HepG2 (cell line): ENCODE data around the gene GHRH. TPM values are rescaled to one million over a fixed set of nuclear protein-coding genes. Genes with fewer than 3 reads are reported as not detected.

ENCODE experiments used
- ATAC-seq: fragments of 200-7000 bp; cut with Tn5 transposase; 3 replicates; pipeline ENCODE4 v1.9.1; 2020; ENCODE audit warnings: mild to moderate bottlenecking, moderate library complexity
- BruUV-seq: library from RNA; stranded (reverse); fragments of 400-500 nt; replicated peaks from 2 replicates; lab custom pipeline; 2021; lab: Mats Ljungman, UMichigan
- CTCF ChIA-PET: fragments of 300-600 bp; formaldehyde crosslinking; extraction: SDS; loops from one replicate; lab custom pipeline; 2021; ENCODE audit warnings: low total read pairs, inconsistent platforms, low intra/inter-chr PET ratio; lab: Yijun Ruan, JAX
- POLR2A ChIA-PET: fragments of 350-600 bp; sonication (Branson Sonifier 250); formaldehyde crosslinking; loops from one replicate; lab custom pipeline; 2020; ENCODE audit warnings: antibody characterized with exemption, inconsistent platforms; lab: Yijun Ruan, JAX
- DNase-seq: peaks from one replicate; pipeline ENCODE4 v3.0.0-alpha.2; 2015; ENCODE audit warnings: low spot score
- FAIRE-seq: peaks from 3 replicates; lab custom pipeline; 2011; peaks lifted over from hg19 to GRCh38; lab: Jason Lieb, UNC
- H2AFZ ChIP-seq: one replicate; pipeline ENCODE4 v1.6.1; 2011; ENCODE audit warnings: low read length, inconsistent platforms
- H3K27ac ChIP-seq: fragments of 300-600 bp; 3 replicates; pipeline ENCODE4 v1.8.0; 2011; ENCODE audit warnings: mixed run types, mild to moderate bottlenecking, mixed read lengths, low read length, inconsistent platforms; ENCODE audit not compliant: insufficient read depth; ENCODE audit errors: extremely low read length
- H3K27me3 ChIP-seq, 2 experiments: fragments of 200-600 bp in 1 of 2; 2 replicates in 1 of 2; 3 replicates in 1 of 2; pipeline versions ENCODE4 v1.6.0 to v1.8.0; 2011; ENCODE audit warnings: low read length in 2 of 2, mild to moderate bottlenecking in 2 of 2, moderate library complexity in 2 of 2, inconsistent platforms in 1 of 2; ENCODE audit not compliant: insufficient read depth in 2 of 2, control insufficient read depth in 1 of 2
- H3K36me3 ChIP-seq, 2 experiments: fragments of 200-600 bp in 1 of 2; replicated peaks in 1 of 2; 2 replicates in 1 of 2; 3 replicates in 1 of 2; pipeline versions ENCODE4 v1.5.1 to v1.8.0; 2011; ENCODE audit warnings: low read length in 2 of 2, inconsistent platforms in 1 of 2; ENCODE audit not compliant: insufficient read depth in 2 of 2, control insufficient read depth in 1 of 2
- H3K4me1 ChIP-seq: 2 replicates; pipeline ENCODE4 v1.5.1; 2012; ENCODE audit warnings: low read length, inconsistent platforms; ENCODE audit not compliant: insufficient read depth
- H3K4me2 ChIP-seq: 2 replicates; pipeline ENCODE4 v1.6.0; 2011; ENCODE audit warnings: low read depth, low read length, inconsistent platforms
- H3K4me3 ChIP-seq, 3 experiments: fragments of 200-600 bp in 1 of 3; sonication (generic), shearing (Covaris generic) in 1 of 3; replicated peaks in 1 of 3; 2 replicates each; pipeline ENCODE4 v1.5.1; 2011 to 2016; ENCODE audit warnings: low read length in 3 of 3, inconsistent platforms in 2 of 3, low read depth in 2 of 3, mild to moderate bottlenecking in 2 of 3, control low read depth in 1 of 3, mixed read lengths in 1 of 3; ENCODE audit not compliant: insufficient read depth in 1 of 3
- H3K79me2 ChIP-seq: one replicate; pipeline ENCODE4 v1.6.1; 2011; ENCODE audit warnings: low read length, inconsistent platforms; ENCODE audit not compliant: insufficient read depth
- H3K9ac ChIP-seq: 2 replicates; pipeline ENCODE4 v1.6.0; 2011; ENCODE audit warnings: mild to moderate bottlenecking, low read depth, low read length, inconsistent platforms; ENCODE audit not compliant: insufficient read depth
- H3K9me3 ChIP-seq: 2 replicates; pipeline ENCODE4 v1.5.1; 2012; ENCODE audit warnings: mild to moderate bottlenecking, low read length
- H4K20me1 ChIP-seq: 2 replicates; pipeline ENCODE4 v1.6.0; 2011; ENCODE audit warnings: inconsistent platforms, mild to moderate bottlenecking, low read length, moderate library complexity; ENCODE audit not compliant: insufficient read depth
- BRD4 ChIP-seq: sonication (generic); formaldehyde crosslinking; IDR thresholded peaks from 2 replicates; pipeline ENCODE4 v1.4.0; 2020; ENCODE audit warnings: missing genetic modification reagents
- CREB3 ChIP-seq: sonication (generic); formaldehyde crosslinking; IDR thresholded peaks from 2 replicates; pipeline ENCODE4 v1.5.0; 2020; ENCODE audit warnings: missing genetic modification reagents
- FOXA1 ChIP-seq, 2 experiments: fragments of 450-650 bp in 1 of 2; sonication (generic) in 1 of 2; formaldehyde crosslinking in 1 of 2; IDR thresholded peaks; 2 replicates each; pipeline versions ENCODE4 v1.4.0 to v1.6.1; 2016 to 2020; ENCODE audit warnings: missing genetic modification reagents in 1 of 2
- HOXA7 ChIP-seq: sonication (generic); formaldehyde crosslinking; IDR thresholded peaks from 2 replicates; pipeline ENCODE4 v1.8.1; 2022; ENCODE audit warnings: mild to moderate bottlenecking, missing genetic modification reagents, moderate library complexity
- LCORL ChIP-seq, 2 experiments: fragments of 450-650 bp in 1 of 2; sonication (generic) in 1 of 2; formaldehyde crosslinking in 1 of 2; IDR thresholded peaks; 2 replicates each; pipeline versions ENCODE4 v1.5.0 to v1.6.1; 2017 to 2020; ENCODE audit warnings: antibody characterized with exemption in 1 of 2, missing genetic modification reagents in 1 of 2
- MBNL3 ChIP-seq: fragments of 250-450 bp; sonication (Bioruptor Pico); conservative IDR thresholded peaks from 2 replicates; pipeline ENCODE4 v1.8.0; 2022; ENCODE audit warnings: mild to moderate bottlenecking, inconsistent platforms
- MTA1 ChIP-seq: sonication (generic); formaldehyde crosslinking; IDR thresholded peaks from 2 replicates; pipeline ENCODE4 v1.4.0; 2020; ENCODE audit warnings: missing genetic modification reagents, mild to moderate bottlenecking, borderline replicate concordance
- ONECUT2 ChIP-seq: sonication (generic); formaldehyde crosslinking; IDR thresholded peaks from 2 replicates; pipeline ENCODE4 v1.4.0; 2020; ENCODE audit warnings: missing genetic modification reagents
- SATB2 ChIP-seq: sonication (generic); formaldehyde crosslinking; IDR thresholded peaks from 2 replicates; pipeline ENCODE4 v1.5.0; 2020; ENCODE audit warnings: missing genetic modification reagents
- SMARCC2 ChIP-seq: fragments of 450-650 bp; IDR thresholded peaks from 2 replicates; pipeline ENCODE4 v1.6.1; 2017; ENCODE audit warnings: antibody characterized with exemption, mild to moderate bottlenecking
- SNAI1 ChIP-seq: sonication (generic); formaldehyde crosslinking; IDR thresholded peaks from 2 replicates; pipeline ENCODE4 v1.5.0; 2020; ENCODE audit warnings: mild to moderate bottlenecking, missing genetic modification reagents, borderline replicate concordance
- TEAD3 ChIP-seq: optimal IDR thresholded peaks from 2 replicates; pipeline ENCODE3; 2016; ENCODE audit warnings: borderline replicate concordance
- ZNF326 ChIP-seq: sonication (generic); formaldehyde crosslinking; IDR thresholded peaks from 2 replicates; pipeline ENCODE4 v1.4.0; 2020; ENCODE audit warnings: missing genetic modification reagents, borderline replicate concordance
- ZNF562 ChIP-seq: sonication (generic); formaldehyde crosslinking; IDR thresholded peaks from 2 replicates; pipeline ENCODE4 v1.8.0; 2022; ENCODE audit warnings: missing genetic modification reagents, borderline replicate concordance
- ZNF567 ChIP-seq: sonication (generic); formaldehyde crosslinking; IDR thresholded peaks from 2 replicates; pipeline ENCODE4 v1.8.1; 2023; ENCODE audit warnings: mild to moderate bottlenecking, missing genetic modification reagents, borderline replicate concordance
- ZNF704 ChIP-seq: sonication (generic); formaldehyde crosslinking; IDR thresholded peaks from 2 replicates; pipeline ENCODE4 v1.8.1; 2023; ENCODE audit warnings: mild to moderate bottlenecking, inconsistent platforms, moderate library complexity, missing genetic modification reagents, borderline replicate concordance
- WGBS: methylation state at CpG from one replicate; pipeline ENCODE4 v1.1.6; 2017; ENCODE audit warnings: low lambda C conversion rate; 5-methylcytosine and 5-hydroxymethylcytosine counted together
- in situ Hi-C: cut with HindIII; loops from 2 replicates; pipeline ENCODE4 v1.10.0; 2017; ENCODE audit warnings: low pct_unique_long_range_greater_than_20kb; ENCODE audit not compliant: extremely low pct_ligation_motif_present
- intact Hi-C: fragments of 100-400 bp; cut with micrococcal nuclease; formaldehyde crosslinking; loops from one replicate; pipeline ENCODE4 v1.10.0; 2022; ENCODE audit not compliant: unreplicated experiment
- polyA plus RNA-seq, 8 experiments: library from polyadenylated mRNA; depleted of rRNA in 3 of 8; stranded (reverse) in 7 of 8; unstranded in 1 of 8; fragments of >200 nt; fragmentation: Illumina TruSeq in 4 of 8; extraction: Trizol in 4 of 8; gene quantifications; 2 replicates each; pipeline versions ENCODE4 v1.2.1 to v1.2.3, GENCODE V29; 2011 to 2016; ENCODE audit warnings: low read depth in 4 of 8, missing spikeins in 1 of 8, mixed read lengths in 1 of 8; ENCODE audit not compliant: insufficient read depth in 1 of 8
- total RNA-seq, 5 experiments: library from RNA; depleted of rRNA; stranded (reverse); fragments of >200 nt; fragmentation: Illumina TruSeq; extraction: Trizol; gene quantifications; 2 replicates each; pipeline ENCODE4 v1.2.3, GENCODE V29; 2016; ENCODE audit warnings: low read depth in 1 of 5

Gene GHRH
- total and polyA plus RNA-seq, 2 of the 13 experiments (the other 11 are each of a cell fraction or from before 2014, with no cell fraction given), result not detected

- Histone ChIP-seq H3K27me3 (no peaks in the 10 kb centered on the region), H3K4me2 (no peak overlapping the region), H3K9me3 (no peaks in the 10 kb centered on the region), H3K36me3 (peaks cover 81 to 98% of the 10 kb centered on the region in 2 experiments), H3K9ac (no peak overlapping the region), H4K20me1 (no peaks in the 10 kb centered on the region), H3K27ac (no peak overlapping the region), H2AFZ (no peak overlapping the region), H3K4me1 (no peaks in the 10 kb centered on the region), H3K4me3 (no peak overlapping the region), H3K79me2 (no peaks in the 10 kb centered on the region)
- ChIA-PET POLR2A (no interaction called here), CTCF (no interaction called here)
- no TSS peak for BruUV-seq
- WGBS, result 96% methylated on average over 5 of the region's 5 CpGs
- in situ Hi-C loops, result no loop called here
- ATAC-seq, result no peak
- FAIRE-seq, result no peak
- intact Hi-C loops, result no loop called here
- no peak for DNase-seq
- no peak for TF ChIP-seq SATB2 (CRISPR knock-in tag)
- no peak for TF ChIP-seq CREB3
- TF ChIP-seq ZNF326, result no peak
- TF ChIP-seq FOXA1 (IDR thresholded peaks at IDR 0.05), result no peak
- TF ChIP-seq FOXA1 (CRISPR knock-in tag; IDR thresholded peaks at IDR 0.05), result no peak
- no peak for TF ChIP-seq ONECUT2 (CRISPR knock-in tag)
- TF ChIP-seq ZNF562 (CRISPR knock-in tag), result no peak
Measured at GRCh38 chr20:37234254-37234581, 27.4 kb downstream of the GHRH start.

GRCh38 chr20:37233548-37234253, 27.9 kb downstream of the GHRH start:
- Histone ChIP-seq H3K27me3 (no peaks in the 10 kb centered on the region), H3K4me2 (no peak overlapping the region), H3K36me3 (peaks cover 79 to 98% of the 10 kb centered on the region in 2 experiments), H3K9me3 (no peaks in the 10 kb centered on the region), H3K79me2 (no peaks in the 10 kb centered on the region), H3K9ac (no peak overlapping the region), H3K4me1 (no peaks in the 10 kb centered on the region), H3K27ac (no peak overlapping the region), H2AFZ (no peak overlapping the region), H4K20me1 (no peaks in the 10 kb centered on the region), H3K4me3 (no peak overlapping the region)
- DNase-seq (no peak), FAIRE-seq (no peak), ATAC-seq (no peak)
- in situ Hi-C loops (no loop called here), intact Hi-C loops (no loop called here)
- CTCF ChIA-PET, result no interaction called here
- BruUV-seq, result no TSS peak
- 96% methylated on average over 10 of the region's 10 CpGs for WGBS
- POLR2A ChIA-PET, result no interaction called here
- no peak for TF ChIP-seq MTA1 (CRISPR knock-in tag)
- no peak for TF ChIP-seq MBNL3
- TF ChIP-seq TEAD3 (CRISPR knock-in tag), result no peak
- TF ChIP-seq ZNF704 (CRISPR knock-in tag), result no peak
- TF ChIP-seq HOXA7 (CRISPR knock-in tag), result no peak
- no peak for TF ChIP-seq ZNF567 (CRISPR knock-in tag)
- TF ChIP-seq LCORL (IDR thresholded peaks at IDR 0.05), result no peak
- TF ChIP-seq LCORL (CRISPR knock-in tag; IDR thresholded peaks at IDR 0.05), result no peak
- TF ChIP-seq SMARCC2, result no peak
- no peak for TF ChIP-seq BRD4 (CRISPR knock-in tag)
- TF ChIP-seq SNAI1 (CRISPR knock-in tag), result no peak
